A204.1 (cell line): ENCODE data around the gene GPC6.

Experiments used
- FAIRE-seq: peaks from 2 replicates; lab custom pipeline; 2012; peaks lifted over from hg19 to GRCh38; lab: Jason Lieb, UNC

GPC6 gene

GRCh38 chr13:93231867-93232266, 5.3 kb downstream of the GPC6 start:
- peak; percentile 87 for FAIRE-seq

GRCh38 chr13:93233997-93234416, 7.4 kb downstream of the GPC6 start:
- no peak for FAIRE-seq

- FAIRE-seq, result no peak
These were observed 7.9 kb downstream of the GPC6 start for GRCh38 chr13:93234459-93234858.

- no peak for FAIRE-seq
These were observed 8.8 kb downstream of the GPC6 start for GRCh38 chr13:93235258-93236015.

GRCh38 chr13:93238711-93239110, 12.1 kb downstream of the GPC6 start:
- no peak for FAIRE-seq

GRCh38 chr13:93243375-93244063, 16.9 kb downstream of the GPC6 start:
- no peak for FAIRE-seq

- peak; percentile 85 for FAIRE-seq
These were observed 17.7 kb downstream of the GPC6 start for GRCh38 chr13:93244141-93244917.

GRCh38 chr13:93244918-93245280, 18.3 kb downstream of the GPC6 start:
- no peak for FAIRE-seq

GRCh38 chr13:93246069-93246468, 19.5 kb downstream of the GPC6 start:
- peak; percentile 29 for FAIRE-seq

GRCh38 chr13:93248627-93249047, 22.0 kb downstream of the GPC6 start:
- no peak for FAIRE-seq

GRCh38 chr13:93249364-93250306, 23.0 kb downstream of the GPC6 start:
- FAIRE-seq, result peak; percentile 100

- FAIRE-seq, result peak; percentile 90
These were observed 28.2 kb downstream of the GPC6 start for GRCh38 chr13:93254775-93255174.

GRCh38 chr13:93256998-93257397, 30.4 kb downstream of the GPC6 start:
- no peak for FAIRE-seq

- peak; percentile 32 for FAIRE-seq
These were observed 33.0 kb downstream of the GPC6 start for GRCh38 chr13:93259527-93260080.

GRCh38 chr13:93260591-93260990, 34.0 kb downstream of the GPC6 start:
- no peak for FAIRE-seq

- no peak for FAIRE-seq
These were observed 36.2 kb downstream of the GPC6 start for GRCh38 chr13:93262729-93263345.

GRCh38 chr13:93264876-93265275, 38.3 kb downstream of the GPC6 start:
- no peak for FAIRE-seq

- peak; percentile 23 for FAIRE-seq
These were observed 39.2 kb downstream of the GPC6 start for GRCh38 chr13:93265800-93266199.

- no peak for FAIRE-seq
These were observed 40.1 kb downstream of the GPC6 start for GRCh38 chr13:93266681-93267080.

- FAIRE-seq, result no peak
These were observed 41.9 kb downstream of the GPC6 start for GRCh38 chr13:93268327-93269028.
